K562 (cell line): ENCODE results near the gene CTNNA3. TPM values are rescaled to one million over a fixed set of nuclear protein-coding genes. Genes with fewer than 3 reads are reported as not detected.

ENCODE experiments used
- ATAC-seq: fragments of 200-7000 bp; cut with Tn5 transposase; 3 replicates; pipeline ENCODE4 v1.9.1; 2020; ENCODE audit warnings: moderate library complexity
- BruUV-seq: library from RNA; stranded (reverse); fragments of 400-500 nt; replicated peaks from 2 replicates; lab custom pipeline; 2021; lab: Mats Ljungman, UMichigan
- CTCF ChIA-PET: fragments of 300-600 bp; formaldehyde crosslinking; extraction: SDS; loops from one replicate; lab custom pipeline; 2021; ENCODE audit warnings: low intra/inter-chr PET ratio; lab: Yijun Ruan, JAX
- POLR2A ChIA-PET: fragments of 300-600, 350-650 bp; sonication (Branson Sonifier 250); formaldehyde crosslinking; extraction: SDS; loops from one replicate; lab custom pipeline; 2021; ENCODE audit warnings: antibody characterized with exemption, inconsistent platforms; lab: Yijun Ruan, JAX
- DNase-seq, 4 experiments: peaks; one replicate each; pipeline versions ENCODE4 v3.0.0 to v3.0.0-alpha.2; 2011 to 2018; ENCODE audit warnings: low spot score in 3 of 4, mixed read lengths in 3 of 4; ENCODE audit errors: extremely low read depth in 1 of 4
- FAIRE-seq: peaks from 2 replicates; lab custom pipeline; 2011; peaks lifted over from hg19 to GRCh38; lab: Jason Lieb, UNC
- H2AFZ ChIP-seq: 2 replicates; pipeline ENCODE4 v1.6.0; 2011; ENCODE audit warnings: low read depth, low read length, control low read depth, inconsistent platforms
- H3K27ac ChIP-seq: fragments of 200-600 bp; 3 replicates; pipeline ENCODE4 v1.8.0; 2011; ENCODE audit warnings: low read depth, mild to moderate bottlenecking, control low read depth, inconsistent platforms, low read length, moderate library complexity, mixed read lengths; ENCODE audit errors: extremely low read depth
- H3K27me3 ChIP-seq, 2 experiments: fragments of 300-600 bp in 1 of 2; 2 replicates in 1 of 2; 3 replicates in 1 of 2; pipeline versions ENCODE4 v1.6.0 to v1.8.0; 2011; ENCODE audit warnings: inconsistent platforms in 2 of 2, low read length in 2 of 2, mild to moderate bottlenecking in 1 of 2, mixed read lengths in 1 of 2, moderate library complexity in 1 of 2; ENCODE audit not compliant: control insufficient read depth in 2 of 2, insufficient read depth in 2 of 2
- H3K36me3 ChIP-seq: fragments of 300-600 bp; 3 replicates; pipeline ENCODE4 v1.8.0; 2011; ENCODE audit warnings: mild to moderate bottlenecking, low read length, inconsistent platforms; ENCODE audit not compliant: control insufficient read depth, insufficient read depth
- H3K4me1 ChIP-seq, 2 experiments: fragments of 200-600 bp in 1 of 2; replicated peaks in 1 of 2; 2 replicates in 1 of 2; 3 replicates in 1 of 2; pipeline versions ENCODE4 v1.5.1 to v1.8.0; 2011; ENCODE audit warnings: inconsistent platforms in 2 of 2, low read length in 2 of 2, mild to moderate bottlenecking in 1 of 2, mixed read lengths in 1 of 2, moderate library complexity in 1 of 2; ENCODE audit not compliant: control insufficient read depth in 2 of 2, insufficient read depth in 2 of 2
- H3K4me2 ChIP-seq: 2 replicates; pipeline ENCODE4 v1.6.1; 2011; ENCODE audit warnings: low read length, control low read depth, inconsistent platforms, mixed read lengths; ENCODE audit not compliant: insufficient read depth
- H3K4me3 ChIP-seq: fragments of 200-600 bp; sonication (generic), shearing (Covaris generic); 2 replicates; pipeline ENCODE4 v1.5.1; 2016; ENCODE audit warnings: control low read depth, inconsistent platforms
- H3K79me2 ChIP-seq: fragments of 200-600 bp; 3 replicates; pipeline ENCODE4 v1.8.0; 2011; ENCODE audit warnings: low read length, inconsistent platforms; ENCODE audit not compliant: control insufficient read depth, insufficient read depth
- H3K9ac ChIP-seq, 2 experiments: 2 replicates each; pipeline versions ENCODE4 v1.6.0 to v1.6.1; 2011; ENCODE audit warnings: low read depth in 2 of 2, low read length in 2 of 2, control low read depth in 1 of 2, inconsistent platforms in 1 of 2, mild to moderate bottlenecking in 1 of 2, mixed read lengths in 1 of 2; ENCODE audit not compliant: insufficient read depth in 1 of 2
- H3K9me1 ChIP-seq: one replicate; pipeline ENCODE4 v1.6.0; 2011; ENCODE audit warnings: inconsistent platforms, mild to moderate bottlenecking, low read length, moderate library complexity; ENCODE audit not compliant: control insufficient read depth, insufficient read depth
- H3K9me3 ChIP-seq: replicated peaks from 2 replicates; pipeline ENCODE4 v1.5.1; 2011; ENCODE audit warnings: low read depth, low read length, inconsistent platforms; ENCODE audit not compliant: control insufficient read depth, insufficient read depth
- H4K20me1 ChIP-seq: replicated peaks from 2 replicates; pipeline ENCODE4 v1.6.1; 2011; ENCODE audit warnings: low read length, inconsistent platforms, mixed read lengths; ENCODE audit not compliant: control insufficient read depth, insufficient read depth
- CCAR2 ChIP-seq: fragments of 200-400 bp; formaldehyde crosslinking; IDR thresholded peaks from 2 replicates; pipeline ENCODE4 v1.6.1; 2017; ENCODE audit warnings: mild to moderate bottlenecking, low read depth, low read length
- CHD1 ChIP-seq: fragments of 200-600 bp; sonication (generic); IDR thresholded peaks from one replicate; pipeline ENCODE4 v1.6.1; 2012; ENCODE audit warnings: mild to moderate bottlenecking, moderate library complexity, low read length, inconsistent platforms
- COPS2 ChIP-seq: fragments of 450-650 bp; conservative IDR thresholded peaks from 2 replicates; pipeline ENCODE4 v1.6.1; 2016; ENCODE audit warnings: mild to moderate bottlenecking, moderate library complexity
- DACH1 ChIP-seq: fragments of 450-650 bp; IDR thresholded peaks from 2 replicates; pipeline ENCODE4 v1.6.1; 2018; ENCODE audit not compliant: partially characterized antibody
- HDAC3 ChIP-seq: fragments of 450-650 bp; IDR thresholded peaks from 2 replicates; pipeline ENCODE4 v1.6.1; 2018; ENCODE audit warnings: borderline replicate concordance, mild to moderate bottlenecking, moderate library complexity; ENCODE audit not compliant: partially characterized antibody
- HNRNPK ChIP-seq: fragments of 200-400 bp; formaldehyde crosslinking; IDR thresholded peaks from one replicate; pipeline ENCODE4 v1.6.1; 2018; ENCODE audit warnings: mild to moderate bottlenecking, low read depth, low read length; ENCODE audit not compliant: poor library complexity, severe bottlenecking
- HNRNPUL1 ChIP-seq: fragments of 200-400 bp; formaldehyde crosslinking; IDR thresholded peaks from 2 replicates; pipeline ENCODE4 v1.6.1; 2017; ENCODE audit warnings: low read length
- KDM5B ChIP-seq: fragments of 200-600 bp; sonication (generic); IDR thresholded peaks from 2 replicates; pipeline ENCODE4 v1.6.1; 2012; ENCODE audit warnings: low read depth, mild to moderate bottlenecking, moderate library complexity, low read length, control low read depth, inconsistent platforms; ENCODE audit not compliant: insufficient replicate concordance
- KLF13 ChIP-seq: fragments of 450-650 bp; IDR thresholded peaks from 2 replicates; pipeline ENCODE4 v1.6.1; 2016; ENCODE audit warnings: missing genetic modification characterization, low read depth, mild to moderate bottlenecking, missing compliant biosample characterization, moderate library complexity, borderline replicate concordance
- MCM2 ChIP-seq: fragments of 450-650 bp; IDR thresholded peaks from 2 replicates; pipeline ENCODE4 v1.6.1; 2017; ENCODE audit warnings: low read depth, mild to moderate bottlenecking
- MCM7 ChIP-seq, 2 experiments: fragments of 450-650 bp; IDR thresholded peaks; 2 replicates each; pipeline ENCODE4 v1.6.1; 2016 to 2018
- POLR3A ChIP-seq: IDR thresholded peaks from 2 replicates; pipeline ENCODE4 v1.6.1; 2011; ENCODE audit warnings: borderline replicate concordance, mild to moderate bottlenecking, moderate library complexity; ENCODE audit not compliant: insufficient read length, insufficient read depth; ENCODE audit errors: extremely low read depth
- RAD51 ChIP-seq: fragments of 450-650 bp; IDR thresholded peaks from 2 replicates; pipeline ENCODE4 v1.7.1; 2016; ENCODE audit warnings: low read depth, mild to moderate bottlenecking, borderline replicate concordance
- SRF ChIP-seq, 2 experiments: fragments of 250-450, 450-650 bp in 1 of 2; sonication (Bioruptor Pico) in 1 of 2; sonication (generic) in 1 of 2; formaldehyde crosslinking; IDR thresholded peaks; 2 replicates each; pipeline versions ENCODE4 v1.5.0 to v1.5.1; 2020 to 2022; ENCODE audit warnings: mild to moderate bottlenecking in 1 of 2, missing genetic modification reagents in 1 of 2
- SRSF1 ChIP-seq: fragments of 200-400 bp; formaldehyde crosslinking; IDR thresholded peaks from 2 replicates; pipeline ENCODE4 v1.6.1; 2017; ENCODE audit warnings: mild to moderate bottlenecking, low read depth, low read length, moderate library complexity
- STAG1 ChIP-seq: sonication (generic); formaldehyde crosslinking; IDR thresholded peaks from 2 replicates; pipeline ENCODE4 v1.5.0; 2020; ENCODE audit warnings: missing genetic modification reagents, borderline replicate concordance
- SUPT5H ChIP-seq: fragments of 450-650 bp; IDR thresholded peaks from 2 replicates; pipeline ENCODE4 v1.6.1; 2016
- ZNF699 ChIP-seq: fragments of 250-450 bp; sonication (Bioruptor Pico); IDR thresholded peaks from 2 replicates; pipeline ENCODE4 v1.8.0; 2021; ENCODE audit warnings: mild to moderate bottlenecking, moderate library complexity; ENCODE audit not compliant: insufficient replicate concordance
- ZNF707 ChIP-seq: fragments of 250-450 bp; sonication (Bioruptor Pico); conservative IDR thresholded peaks from 2 replicates; pipeline ENCODE4 v1.8.0; 2022; ENCODE audit warnings: inconsistent platforms, mild to moderate bottlenecking, moderate library complexity
- WGBS: fragments of 100-300 bp; shearing (Covaris generic); methylation state at CpG from one replicate; pipeline ENCODE4 v1.1.6; 2016; ENCODE audit warnings: low coverage, mixed read lengths; ENCODE audit not compliant: insufficient coverage; ENCODE audit errors: missing lambda C conversion rate; 5-methylcytosine and 5-hydroxymethylcytosine counted together
- in situ Hi-C: fragments of 300-500 bp; cut with MboI; formaldehyde crosslinking; loops from 4 replicates; pipeline ENCODE4 v1.15.0; 2018; ENCODE audit warnings: inconsistent platforms, mixed read lengths
- intact Hi-C: fragments of 100-400 bp; cut with micrococcal nuclease; formaldehyde crosslinking; loops from 2 replicates; pipeline ENCODE4 v1.14.2; 2022
- polyA plus RNA-seq, 8 experiments: library from polyadenylated mRNA; depleted of rRNA in 4 of 8; stranded (reverse) in 5 of 8; unstranded in 3 of 8; fragments of >200 nt; fragmentation: Nextera tagmentation in 2 of 8; fragmentation: Illumina TruSeq in 1 of 8; extraction: Ambion mirVana in 2 of 8; extraction: Trizol in 1 of 8; gene quantifications; 2 replicates each; pipeline versions ENCODE4 v1.2.1 to v1.2.3, GENCODE V29; 2011 to 2014; ENCODE audit warnings: inconsistent platforms in 1 of 8, missing spikeins in 1 of 8
- total RNA-seq, 7 experiments: library from RNA; depleted of rRNA in 6 of 7; stranded (reverse); fragments of >200 nt in 6 of 7; fragmentation: Illumina TruSeq in 2 of 7; extraction: Trizol in 2 of 7; gene quantifications; 2 replicates each; pipeline versions ENCODE4 v1.2.1 to v1.2.3, GENCODE V29; 2011 to 2021; ENCODE audit warnings: low replicate concordance in 1 of 7
- TF ChIP-seq, protein P1 (sequence below): fragments of 250-450 bp; sonication (Bioruptor Pico); IDR thresholded peaks from 2 replicates; pipeline ENCODE4 v1.4.0; 2020; ENCODE audit warnings: borderline replicate concordance

The CTNNA3 gene
- total and polyA plus RNA-seq, 9 of the 15 experiments (the other 6 are each of a cell fraction or from before 2014, with no cell fraction given), result 0.04 TPM; not detected in 8

DNA sequence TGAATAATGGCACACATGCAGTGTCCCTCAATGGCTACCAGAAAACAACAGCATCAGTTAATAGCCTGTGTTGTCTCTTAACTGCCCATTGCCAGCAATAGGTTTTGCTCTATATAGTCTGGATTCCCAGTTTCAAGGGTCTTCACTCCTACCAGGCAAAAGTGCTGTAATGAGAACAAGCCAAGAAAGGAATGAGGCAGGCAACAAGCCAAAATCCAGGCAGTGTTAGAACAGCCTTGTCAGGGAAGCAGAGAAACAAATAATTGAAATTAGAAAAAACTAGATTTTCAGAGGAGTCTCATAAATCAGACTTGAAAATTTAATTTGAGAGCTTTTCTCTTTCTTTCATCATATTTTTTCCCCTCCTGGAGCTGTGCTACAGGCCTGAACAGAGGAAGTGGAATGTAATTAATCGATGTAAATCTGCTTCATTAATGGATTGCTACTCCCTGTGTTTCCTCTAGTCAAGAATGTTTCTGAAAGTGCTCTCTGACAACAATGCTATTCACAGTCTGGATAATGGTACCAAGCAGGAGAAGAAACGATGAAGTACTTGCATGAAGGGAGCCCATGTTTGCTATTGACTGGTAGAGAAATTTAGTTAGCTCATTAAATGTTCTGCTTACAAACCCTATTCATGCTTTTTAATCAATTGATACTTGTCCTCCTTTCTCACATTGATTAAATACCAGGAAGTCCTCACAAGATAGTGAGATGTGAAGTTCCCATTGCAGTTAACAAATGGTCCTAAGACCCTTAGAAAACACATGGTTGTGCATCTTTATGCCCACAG is 972.2 kb downstream of the CTNNA3 start:
- intact Hi-C loops (no loop called here), in situ Hi-C loops (no loop called here)
- no peak overlapping the region for H3K9ac ChIP-seq
- ChIA-PET POLR2A (no interaction called here), CTCF (no interaction called here)
- no peak for DNase-seq
- no peaks in the 10 kb centered on the region for H3K9me1 ChIP-seq
- no peaks in the 10 kb centered on the region for H4K20me1 ChIP-seq
- no peak overlapping the region for H2AFZ ChIP-seq
- H3K4me2 ChIP-seq, result no peak overlapping the region
- no peaks in the 10 kb centered on the region for H3K27me3 ChIP-seq
- H3K4me3 ChIP-seq, result no peak overlapping the region
- no peaks in the 10 kb centered on the region for H3K4me1 ChIP-seq
- H3K9me3 ChIP-seq, result peaks cover 1% of the 10 kb centered on the region; the same call in 1 of the 2 replicates
- BruUV-seq, result no TSS peak
- no peak for ATAC-seq
- H3K79me2 ChIP-seq, result no peaks in the 10 kb centered on the region
- no peaks in the 10 kb centered on the region for H3K36me3 ChIP-seq
- TF ChIP-seq SRSF1 (no peak), RAD51 (no peak), MCM7 (IDR thresholded peaks at IDR 0.05) (no peak), HNRNPUL1 (no peak), HDAC3 (no peak), MCM2 (no peak), HNRNPK (no peak), CCAR2 (no peak), COPS2 (no peak), DACH1 (no peak), KLF13 (tag) (no peak), STAG1 (CRISPR knock-in tag) (no peak), SUPT5H (no peak), ZNF707 (CRISPR knock-in tag) (no peak), KDM5B (no peak), ZNF699 (CRISPR knock-in tag) (no peak), POLR3A (no peak), CHD1 (no peak), SRF (CRISPR knock-in tag; IDR thresholded peaks at IDR 0.05) (no peak)
- TF ChIP-seq, protein P1, sequence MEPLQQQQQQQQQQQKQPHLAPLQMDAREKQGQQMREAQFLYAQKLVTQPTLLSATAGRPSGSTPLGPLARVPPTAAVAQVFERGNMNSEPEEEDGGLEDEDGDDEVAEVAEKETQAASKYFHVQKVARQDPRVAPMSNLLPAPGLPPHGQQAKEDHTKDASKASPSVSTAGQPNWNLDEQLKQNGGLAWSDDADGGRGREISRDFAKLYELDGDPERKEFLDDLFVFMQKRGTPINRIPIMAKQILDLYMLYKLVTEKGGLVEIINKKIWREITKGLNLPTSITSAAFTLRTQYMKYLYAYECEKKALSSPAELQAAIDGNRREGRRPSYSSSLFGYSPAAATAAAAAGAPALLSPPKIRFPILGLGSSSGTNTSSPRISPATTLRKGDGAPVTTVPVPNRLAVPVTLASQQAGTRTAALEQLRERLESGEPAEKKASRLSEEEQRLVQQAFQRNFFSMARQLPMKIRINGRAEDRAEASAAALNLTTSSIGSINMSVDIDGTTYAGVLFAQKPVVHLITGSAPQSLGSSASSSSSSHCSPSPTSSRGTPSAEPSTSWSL, result no peak
- no peak overlapping the region for H3K27ac ChIP-seq
- no peak for FAIRE-seq
- WGBS, result 0% methylated on average over 2 of the region's 2 CpGs
